Activated T-cell treated with anti-CD3 and anti-CD28 coated beads, Interleukin-2, amount 50 U/mL, for 1 hour (primary cell): ENCODE data around the gene TTC39C.
"Not testable (repeated sequence)": the region's sequence is repeated elsewhere in the genome, so short reads cannot be mapped to it uniquely, and the experiment has no call there.

ENCODE experiments used
- DNase-seq: peaks from one replicate; pipeline ENCODE4 v3.0.0-alpha.2; 2020

TTC39C gene

GRCh38 chr18:24018299-24018886, 3.8 kb downstream of the TTC39C start:
- DNase-seq = no peak

GRCh38 chr18:24019641-24020331, 5.2 kb downstream of the TTC39C start:
- no peak for DNase-seq

GRCh38 chr18:24021505-24021904, 7.0 kb downstream of the TTC39C start:
- no peak for DNase-seq

GRCh38 chr18:24022161-24022560, 7.6 kb downstream of the TTC39C start:
- DNase-seq = no peak

GRCh38 chr18:24023185-24023814, 8.7 kb downstream of the TTC39C start:
- DNase-seq = no peak

- DNase-seq = no peak
These were observed 9.9 kb downstream of the TTC39C start for GRCh38 chr18:24024425-24024824.

- DNase-seq = no peak
These were observed 11.9 kb downstream of the TTC39C start for GRCh38 chr18:24026457-24026856.

GRCh38 chr18:24027156-24027827, 12.7 kb downstream of the TTC39C start:
- DNase-seq = no peak

GRCh38 chr18:24028946-24029345, 14.4 kb downstream of the TTC39C start:
- DNase-seq = not testable (repeated sequence)

GRCh38 chr18:24031318-24031717, 16.8 kb downstream of the TTC39C start:
- no peak for DNase-seq

- no peak for DNase-seq
These were observed 17.4 kb downstream of the TTC39C start for GRCh38 chr18:24031916-24032315.

GRCh38 chr18:24033641-24034412, 19.3 kb downstream of the TTC39C start:
- DNase-seq = no peak

GRCh38 chr18:24035316-24035715, 20.8 kb downstream of the TTC39C start:
- DNase-seq = no peak

- DNase-seq = no peak
These were observed 25.1 kb downstream of the TTC39C start for GRCh38 chr18:24039671-24040070.

- DNase-seq = no peak
These were observed 27.1 kb downstream of the TTC39C start for GRCh38 chr18:24041691-24042090.

- no peak for DNase-seq
These were observed 28.8 kb downstream of the TTC39C start for GRCh38 chr18:24043403-24043802.

- no peak for DNase-seq
These were observed 33.7 kb downstream of the TTC39C start for GRCh38 chr18:24048261-24048660.

- no peak for DNase-seq
These were observed 34.6 kb downstream of the TTC39C start for GRCh38 chr18:24049142-24049541.

- DNase-seq = no peak
These were observed 36.7 kb downstream of the TTC39C start for GRCh38 chr18:24051031-24051947.

- DNase-seq = no peak
These were observed 37.5 kb downstream of the TTC39C start for GRCh38 chr18:24052053-24052452.

GRCh38 chr18:24053211-24053610, 38.7 kb downstream of the TTC39C start:
- DNase-seq = no peak

GRCh38 chr18:24054130-24054529, 39.6 kb downstream of the TTC39C start:
- no peak for DNase-seq
